Liver (tissue), 9 donors: ENCODE data around the gene C2orf92. TPM values are rescaled to one million over a fixed set of nuclear protein-coding genes. Genes with fewer than 3 reads are reported as not detected.

Source experiments
- DNase-seq: peaks from one replicate; pipeline ENCODE4 v3.0.0-alpha.2; 2017; ENCODE audit warnings: low spot score
- H3K27ac ChIP-seq, 2 donors: one replicate each; pipeline ENCODE4 v1.7.0; 2013; ENCODE audit warnings: inconsistent platforms in 2 of 2, low read length in 2 of 2, control low read depth in 1 of 2, low read depth in 1 of 2, mild to moderate bottlenecking in 1 of 2
- H3K27me3 ChIP-seq, 4 donors: one replicate each; pipeline versions ENCODE4 v1.6.1 to v1.7.0; 2013; ENCODE audit warnings: low read length in 3 of 4, inconsistent platforms in 1 of 4, mild to moderate bottlenecking in 1 of 4, moderate library complexity in 1 of 4; ENCODE audit not compliant: control insufficient read depth in 4 of 4, insufficient read depth in 4 of 4
- H3K36me3 ChIP-seq, 4 donors: one replicate each; pipeline versions ENCODE4 v1.6.1 to v1.7.0; 2013; ENCODE audit warnings: low read length in 3 of 4, mild to moderate bottlenecking in 3 of 4, low read depth in 1 of 4, moderate library complexity in 1 of 4; ENCODE audit not compliant: control insufficient read depth in 4 of 4, insufficient read depth in 3 of 4
- H3K4me1 ChIP-seq, 4 donors: one replicate each; pipeline versions ENCODE4 v1.6.1 to v1.7.0; 2013; ENCODE audit warnings: low read length in 3 of 4, mild to moderate bottlenecking in 3 of 4, moderate library complexity in 1 of 4; ENCODE audit not compliant: control insufficient read depth in 4 of 4, insufficient read depth in 4 of 4
- H3K4me3 ChIP-seq, 3 donors: one replicate each; pipeline versions ENCODE4 v1.6.1 to v1.7.0; 2013; ENCODE audit warnings: low read length in 3 of 3, control low read depth in 1 of 3, low read depth in 1 of 3, mild to moderate bottlenecking in 1 of 3
- H3K9ac ChIP-seq, 2 donors: one replicate each; pipeline ENCODE4 v1.7.0; 2013; ENCODE audit warnings: low read length in 2 of 2, mild to moderate bottlenecking in 2 of 2, moderate library complexity in 2 of 2, control low read depth in 1 of 2, low read depth in 1 of 2
- H3K9me3 ChIP-seq, 4 donors: one replicate each; pipeline versions ENCODE4 v1.6.1 to v1.7.0; 2013; ENCODE audit warnings: low read length in 3 of 4; ENCODE audit not compliant: control insufficient read depth in 4 of 4
- FOXA1 ChIP-seq: IDR thresholded peaks from 2 replicates; pipeline ENCODE4 v1.6.1; 2016; ENCODE audit warnings: antibody characterized with exemption
- FOXA2 ChIP-seq: IDR thresholded peaks from 2 replicates; pipeline ENCODE4 v1.6.1; 2016; ENCODE audit warnings: antibody characterized with exemption
- GABPA ChIP-seq, 2 donors: IDR thresholded peaks in 1 of 2; conservative IDR thresholded peaks in 1 of 2; 2 replicates each; pipeline ENCODE4 v1.6.1; 2016; ENCODE audit warnings: antibody characterized with exemption in 2 of 2, mild to moderate bottlenecking in 1 of 2, moderate library complexity in 1 of 2
- HNF4A ChIP-seq, 2 donors: conservative IDR thresholded peaks; 2 replicates each; pipeline ENCODE4 v1.6.1; 2016; ENCODE audit warnings: antibody characterized with exemption in 2 of 2, mild to moderate bottlenecking in 2 of 2
- HNF4G ChIP-seq: IDR thresholded peaks from 2 replicates; pipeline ENCODE4 v1.6.1; 2016; ENCODE audit warnings: antibody characterized with exemption
- JUND ChIP-seq, 2 donors: IDR thresholded peaks; 2 replicates each; pipeline ENCODE4 v1.6.1; 2016; ENCODE audit warnings: antibody characterized with exemption in 2 of 2
- MAX ChIP-seq: IDR thresholded peaks from 2 replicates; pipeline ENCODE4 v1.6.1; 2016; ENCODE audit warnings: antibody characterized with exemption
- NR2F2 ChIP-seq: IDR thresholded peaks from 2 replicates; pipeline ENCODE4 v1.6.1; 2016; ENCODE audit warnings: antibody characterized with exemption
- RAD21 ChIP-seq, 2 donors: IDR thresholded peaks; 2 replicates each; pipeline ENCODE4 v1.6.1; 2016; ENCODE audit warnings: antibody characterized with exemption in 2 of 2, mild to moderate bottlenecking in 2 of 2
- RXRA ChIP-seq, 2 donors: IDR thresholded peaks; 2 replicates each; pipeline ENCODE4 v1.6.1; 2017 to 2018; ENCODE audit warnings: antibody characterized with exemption in 2 of 2, mild to moderate bottlenecking in 1 of 2
- SP1 ChIP-seq: IDR thresholded peaks from 2 replicates; pipeline ENCODE4 v1.6.1; 2018; ENCODE audit warnings: antibody characterized with exemption, mild to moderate bottlenecking
- TAF1 ChIP-seq: conservative IDR thresholded peaks from 2 replicates; pipeline ENCODE4 v1.6.1; 2016; ENCODE audit warnings: antibody characterized with exemption, mild to moderate bottlenecking
- YY1 ChIP-seq: IDR thresholded peaks from 2 replicates; pipeline ENCODE4 v1.6.1; 2016; ENCODE audit warnings: antibody characterized with exemption, mild to moderate bottlenecking
- ZBTB33 ChIP-seq: IDR thresholded peaks from 2 replicates; pipeline ENCODE4 v1.6.1; 2016; ENCODE audit warnings: antibody characterized with exemption
- WGBS: extraction: QIAGEN DNeasy Blood & Tissue Kit; methylation state at CpG from one replicate; pipeline ENCODE4 v1.1.7; 2013; 5-methylcytosine and 5-hydroxymethylcytosine counted together
- polyA plus RNA-seq, 2 donors: library from polyadenylated mRNA; stranded (reverse) in 1 of 2; unstranded in 1 of 2; fragments of 200-250 nt in 1 of 2; fragments of >200 nt in 1 of 2; fragmentation: Nextera tagmentation in 1 of 2; extraction: Ambion mirVana in 1 of 2; gene quantifications; one replicate each; pipeline versions ENCODE4 v1.2.1 to v1.2.3, GENCODE V29; 2013 to 2015
- total RNA-seq, 2 donors: library from RNA; depleted of rRNA; stranded (reverse); fragments of >200 nt; gene quantifications; one replicate each; pipeline ENCODE4 v1.2.3, GENCODE V29; 2014
- TF ChIP-seq, protein P1 (sequence below): IDR thresholded peaks from 2 replicates; pipeline ENCODE4 v1.6.1; 2016; ENCODE audit warnings: antibody characterized with exemption
- TF ChIP-seq, protein P2 (sequence below): fragments of 150-350 bp; IDR thresholded peaks from 2 replicates; pipeline ENCODE4 v1.5.1; 2017; ENCODE audit warnings: improper control_type of control experiment, low read depth, low read length; ENCODE audit not compliant: missing input control
- donor health status: healthy.
- donor health status: healthy.
- donor health status: healthy.
- donor health status: healthy.
- donor health status: healthy.

C2orf92 gene
- total and polyA plus RNA-seq, 4 donors = 0.96 to 8.0 (median 2.7) TPM

GRCh38 chr2:97653874-97654273 is 15.6 kb upstream of the C2orf92 start:
- no peak for DNase-seq
- Histone ChIP-seq H3K36me3 (peaks cover 5 to 42% (median 18%) of the 10 kb centered on the region in 4 donors), H3K4me1 (no peaks in the 10 kb centered on the region), H3K4me3 (no peak overlapping the region), H3K9me3 (peaks cover 0 to 3% (median 3%) of the 10 kb centered on the region in 4 donors), H3K9ac (no peak overlapping the region), H3K27me3 (no peaks in the 10 kb centered on the region), H3K27ac (no peak overlapping the region)
- WGBS = 97% methylated on average over 1 of the region's 1 CpG
- no peak for TF ChIP-seq RXRA (IDR thresholded peaks at IDR 0.05)
- TF ChIP-seq NR2F2 = no peak
- no peak for TF ChIP-seq FOXA1
- no peak for TF ChIP-seq TAF1

DNA sequence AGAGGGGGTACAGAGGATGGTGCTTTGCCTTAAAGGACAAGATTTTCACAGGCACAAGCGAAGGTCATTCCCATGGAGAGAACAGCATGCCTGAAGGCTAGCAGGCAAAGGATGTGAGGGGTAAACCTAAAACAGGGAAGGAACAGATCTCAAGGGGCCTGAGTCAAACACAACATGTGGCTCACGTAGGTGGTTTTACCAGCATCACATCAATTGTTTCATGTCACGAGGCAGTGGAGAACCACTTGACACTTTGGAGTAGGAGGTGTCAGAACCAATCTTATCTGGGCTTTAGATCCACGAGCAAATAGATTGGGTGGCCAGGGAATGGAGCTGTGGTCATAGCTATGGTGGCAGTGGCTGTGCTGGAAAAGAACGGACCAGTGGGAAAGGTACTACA is 15.2 kb upstream of the C2orf92 start:
- Histone ChIP-seq H3K27ac (no peak overlapping the region), H3K9ac (no peak overlapping the region), H3K4me1 (no peaks in the 10 kb centered on the region), H3K4me3 (no peak overlapping the region), H3K9me3 (peaks cover 0 to 3% (median 3%) of the 10 kb centered on the region in 4 donors), H3K27me3 (no peaks in the 10 kb centered on the region), H3K36me3 (peaks cover 8 to 41% (median 16%) of the 10 kb centered on the region in 4 donors)
- TF ChIP-seq YY1 = no peak
- no peak for TF ChIP-seq HNF4A (conservative IDR thresholded peaks at IDR 0.05)
- no peak for TF ChIP-seq MAX
- TF ChIP-seq JUND (IDR thresholded peaks at IDR 0.05) = no peak
- TF ChIP-seq GABPA (IDR thresholded peaks at IDR 0.05 in 1 of 2, conservative IDR thresholded peaks at IDR 0.05 in 1 of 2) = no peak
- TF ChIP-seq RAD21 (IDR thresholded peaks at IDR 0.05) = no peak
- TF ChIP-seq HNF4G = no peak
- DNase-seq = no peak
- WGBS = 97% methylated on average over 5 of the region's 5 CpGs

GRCh38 chr2:97654791-97655190 is 14.7 kb upstream of the C2orf92 start:
- Histone ChIP-seq H3K27ac (no peak overlapping the region), H3K36me3 (peaks cover 8 to 38% (median 16%) of the 10 kb centered on the region in 4 donors), H3K9ac (no peak overlapping the region), H3K9me3 (peaks cover 0 to 3% (median 3%) of the 10 kb centered on the region in 4 donors), H3K4me1 (no peaks in the 10 kb centered on the region), H3K27me3 (no peaks in the 10 kb centered on the region), H3K4me3 (no peak overlapping the region)
- TF ChIP-seq GABPA (IDR thresholded peaks at IDR 0.05 in 1 of 2, conservative IDR thresholded peaks at IDR 0.05 in 1 of 2) = no peak
- TF ChIP-seq SP1 = no peak
- no peak for TF ChIP-seq JUND (IDR thresholded peaks at IDR 0.05)
- no peak for TF ChIP-seq RXRA (IDR thresholded peaks at IDR 0.05)
- TF ChIP-seq NR2F2 = no peak
- TF ChIP-seq, protein P1, sequence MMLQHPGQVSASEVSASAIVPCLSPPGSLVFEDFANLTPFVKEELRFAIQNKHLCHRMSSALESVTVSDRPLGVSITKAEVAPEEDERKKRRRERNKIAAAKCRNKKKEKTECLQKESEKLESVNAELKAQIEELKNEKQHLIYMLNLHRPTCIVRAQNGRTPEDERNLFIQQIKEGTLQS = no peak
- TF ChIP-seq ZBTB33 = no peak
- TF ChIP-seq FOXA1 = no peak
- TF ChIP-seq HNF4A (conservative IDR thresholded peaks at IDR 0.05) = no peak
- TF ChIP-seq, protein P2, sequence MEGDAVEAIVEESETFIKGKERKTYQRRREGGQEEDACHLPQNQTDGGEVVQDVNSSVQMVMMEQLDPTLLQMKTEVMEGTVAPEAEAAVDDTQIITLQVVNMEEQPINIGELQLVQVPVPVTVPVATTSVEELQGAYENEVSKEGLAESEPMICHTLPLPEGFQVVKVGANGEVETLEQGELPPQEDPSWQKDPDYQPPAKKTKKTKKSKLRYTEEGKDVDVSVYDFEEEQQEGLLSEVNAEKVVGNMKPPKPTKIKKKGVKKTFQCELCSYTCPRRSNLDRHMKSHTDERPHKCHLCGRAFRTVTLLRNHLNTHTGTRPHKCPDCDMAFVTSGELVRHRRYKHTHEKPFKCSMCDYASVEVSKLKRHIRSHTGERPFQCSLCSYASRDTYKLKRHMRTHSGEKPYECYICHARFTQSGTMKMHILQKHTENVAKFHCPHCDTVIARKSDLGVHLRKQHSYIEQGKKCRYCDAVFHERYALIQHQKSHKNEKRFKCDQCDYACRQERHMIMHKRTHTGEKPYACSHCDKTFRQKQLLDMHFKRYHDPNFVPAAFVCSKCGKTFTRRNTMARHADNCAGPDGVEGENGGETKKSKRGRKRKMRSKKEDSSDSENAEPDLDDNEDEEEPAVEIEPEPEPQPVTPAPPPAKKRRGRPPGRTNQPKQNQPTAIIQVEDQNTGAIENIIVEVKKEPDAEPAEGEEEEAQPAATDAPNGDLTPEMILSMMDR = no peak
- TF ChIP-seq TAF1 = no peak
- no peak for TF ChIP-seq HNF4G
- TF ChIP-seq FOXA2 = no peak
- no peak for TF ChIP-seq YY1
- no peak for TF ChIP-seq RAD21 (IDR thresholded peaks at IDR 0.05)
- DNase-seq = no peak
- WGBS = 95% methylated on average over 2 of the region's 2 CpGs
